Measurements from ENCODE around the gene RUNDC3A.

The RUNDC3A gene

GRCh38 chr17:44359458-44360143 lies 51.2 kb downstream of the RUNDC3A start:
- H3K9ac ChIP-seq (ENCODE audit: insufficient read length, low read depth): no peak overlapping the region
- no peak for DNase-seq (ENCODE audit: low read depth, low spot score)
- H3K9me3 ChIP-seq (ENCODE audit: insufficient read depth, low read length): no peaks in the 10 kb centered on the region
- peaks cover 6% of the 10 kb centered on the region for H3K27me3 ChIP-seq (ENCODE audit: insufficient read depth, insufficient read length)
- TF ChIP-seq SUZ12 (IDR thresholded peaks at IDR 0.05; ENCODE audit: extremely low read depth, insufficient read depth, insufficient read length) (no peak), ZNF274 (IDR thresholded peaks at IDR 0.05; ENCODE audit: low read depth, low read length) (no peak), YY1 (IDR thresholded peaks at IDR 0.05; ENCODE audit: insufficient read depth, insufficient read length) (no peak)
- peaks cover 24% of the 10 kb centered on the region for H3K4me1 ChIP-seq (ENCODE audit: insufficient read depth, insufficient read length)
- no peak overlapping the region for H3K4me3 ChIP-seq (ENCODE audit: insufficient read length, low read depth)
- H3K36me3 ChIP-seq (ENCODE audit: insufficient read depth, insufficient read length, low read length): peaks cover 36% of the 10 kb centered on the region

GRCh38 chr17:44360144-44360533 lies 51.7 kb downstream of the RUNDC3A start:
- Histone ChIP-seq H3K4me3 (ENCODE audit: insufficient read length, low read depth) (no peak overlapping the region), H3K27me3 (ENCODE audit: insufficient read depth, insufficient read length) (peaks cover 12% of the 10 kb centered on the region), H3K9ac (ENCODE audit: insufficient read length, low read depth) (no peak overlapping the region), H3K9me3 (ENCODE audit: insufficient read depth, low read length) (no peaks in the 10 kb centered on the region), H3K36me3 (ENCODE audit: insufficient read depth, insufficient read length, low read length) (peaks cover 34% of the 10 kb centered on the region), H3K4me1 (ENCODE audit: insufficient read depth, insufficient read length) (peaks cover 24% of the 10 kb centered on the region)
- DNase-seq (ENCODE audit: low read depth, low spot score): no peak
- TF ChIP-seq YY1 (IDR thresholded peaks at IDR 0.05; ENCODE audit: insufficient read depth, insufficient read length) (no peak), SUZ12 (IDR thresholded peaks at IDR 0.05; ENCODE audit: extremely low read depth, insufficient read depth, insufficient read length) (no peak), ZNF274 (IDR thresholded peaks at IDR 0.05; ENCODE audit: low read depth, low read length) (no peak)

- peaks cover 27% of the 10 kb centered on the region for H3K36me3 ChIP-seq (ENCODE audit: insufficient read depth, insufficient read length, low read length)
- H3K9ac ChIP-seq (ENCODE audit: insufficient read length, low read depth): no peak overlapping the region
- peaks cover 20% of the 10 kb centered on the region for H3K4me1 ChIP-seq (ENCODE audit: insufficient read depth, insufficient read length)
- no peak for TF ChIP-seq SUZ12 (IDR thresholded peaks at IDR 0.05; ENCODE audit: extremely low read depth, insufficient read depth, insufficient read length)
- no peak for TF ChIP-seq ZNF274 (IDR thresholded peaks at IDR 0.05; ENCODE audit: low read depth, low read length)
- no peak for TF ChIP-seq YY1 (IDR thresholded peaks at IDR 0.05; ENCODE audit: insufficient read depth, insufficient read length)
- no peaks in the 10 kb centered on the region for H3K9me3 ChIP-seq (ENCODE audit: insufficient read depth, low read length)
- DNase-seq (ENCODE audit: low read depth, low spot score): no peak
- peaks cover 16% of the 10 kb centered on the region for H3K27me3 ChIP-seq (ENCODE audit: insufficient read depth, insufficient read length)
- no peak overlapping the region for H3K4me3 ChIP-seq (ENCODE audit: insufficient read length, low read depth)
These were observed 52.4 kb downstream of the RUNDC3A start for GRCh38 chr17:44360826-44361225.

- Histone ChIP-seq H3K4me1 (ENCODE audit: insufficient read depth, insufficient read length) (peaks cover 18% of the 10 kb centered on the region), H3K9me3 (ENCODE audit: insufficient read depth, low read length) (no peaks in the 10 kb centered on the region), H3K36me3 (ENCODE audit: insufficient read depth, insufficient read length, low read length) (peaks cover 19% of the 10 kb centered on the region), H3K9ac (ENCODE audit: insufficient read length, low read depth) (peak overlapping the region; percentile 57), H3K4me3 (ENCODE audit: insufficient read length, low read depth) (no peak overlapping the region), H3K27me3 (ENCODE audit: insufficient read depth, insufficient read length) (peaks cover 20% of the 10 kb centered on the region)
- DNase-seq (ENCODE audit: low read depth, low spot score): no peak
- TF ChIP-seq SUZ12 (IDR thresholded peaks at IDR 0.05; ENCODE audit: extremely low read depth, insufficient read depth, insufficient read length) (no peak), YY1 (IDR thresholded peaks at IDR 0.05; ENCODE audit: insufficient read depth, insufficient read length) (no peak), ZNF274 (IDR thresholded peaks at IDR 0.05; ENCODE audit: low read depth, low read length) (no peak)
These were observed 53.2 kb downstream of the RUNDC3A start for GRCh38 chr17:44361292-44362260.

GRCh38 chr17:44362459-44362948 lies 54.1 kb downstream of the RUNDC3A start:
- Histone ChIP-seq H3K9me3 (ENCODE audit: insufficient read depth, low read length) (no peaks in the 10 kb centered on the region), H3K36me3 (ENCODE audit: insufficient read depth, insufficient read length, low read length) (peaks cover 18% of the 10 kb centered on the region), H3K4me1 (ENCODE audit: insufficient read depth, insufficient read length) (peaks cover 18% of the 10 kb centered on the region), H3K27me3 (ENCODE audit: insufficient read depth, insufficient read length) (peaks cover 22% of the 10 kb centered on the region), H3K4me3 (ENCODE audit: insufficient read length, low read depth) (peak overlapping the region; percentile 57), H3K9ac (ENCODE audit: insufficient read length, low read depth) (peak overlapping the region; percentile 77)
- no peak for DNase-seq (ENCODE audit: low read depth, low spot score)
- no peak for TF ChIP-seq SUZ12 (IDR thresholded peaks at IDR 0.05; ENCODE audit: extremely low read depth, insufficient read depth, insufficient read length)

- no peak for DNase-seq (ENCODE audit: low read depth, low spot score)
- no peak for TF ChIP-seq YY1 (IDR thresholded peaks at IDR 0.05; ENCODE audit: insufficient read depth, insufficient read length)
- no peak for TF ChIP-seq ZNF274 (IDR thresholded peaks at IDR 0.05; ENCODE audit: low read depth, low read length)
- TF ChIP-seq SUZ12 (IDR thresholded peaks at IDR 0.05; ENCODE audit: extremely low read depth, insufficient read depth, insufficient read length): no peak
- Histone ChIP-seq H3K4me1 (ENCODE audit: insufficient read depth, insufficient read length) (peaks cover 18% of the 10 kb centered on the region), H3K36me3 (ENCODE audit: insufficient read depth, insufficient read length, low read length) (peaks cover 14% of the 10 kb centered on the region), H3K27me3 (ENCODE audit: insufficient read depth, insufficient read length) (peaks cover 22% of the 10 kb centered on the region), H3K9ac (ENCODE audit: insufficient read length, low read depth) (peak overlapping the region; percentile 77), H3K9me3 (ENCODE audit: insufficient read depth, low read length) (no peaks in the 10 kb centered on the region), H3K4me3 (ENCODE audit: insufficient read length, low read depth) (peak overlapping the region; percentile 57)
These were observed 54.7 kb downstream of the RUNDC3A start for GRCh38 chr17:44362949-44363612.
